ENCODE data around the gene TASP1. TPM values are rescaled to one million over a fixed set of nuclear protein-coding genes. Genes with fewer than 3 reads are reported as not detected.
"Not testable (repeated sequence)": the region's sequence is repeated elsewhere in the genome, so short reads cannot be mapped to it uniquely, and the experiment has no call there.

Gene TASP1
- total RNA-seq, 4 donors from 2014 or later, result 6.6 to 21.5 (median 9.8) TPM

DNA sequence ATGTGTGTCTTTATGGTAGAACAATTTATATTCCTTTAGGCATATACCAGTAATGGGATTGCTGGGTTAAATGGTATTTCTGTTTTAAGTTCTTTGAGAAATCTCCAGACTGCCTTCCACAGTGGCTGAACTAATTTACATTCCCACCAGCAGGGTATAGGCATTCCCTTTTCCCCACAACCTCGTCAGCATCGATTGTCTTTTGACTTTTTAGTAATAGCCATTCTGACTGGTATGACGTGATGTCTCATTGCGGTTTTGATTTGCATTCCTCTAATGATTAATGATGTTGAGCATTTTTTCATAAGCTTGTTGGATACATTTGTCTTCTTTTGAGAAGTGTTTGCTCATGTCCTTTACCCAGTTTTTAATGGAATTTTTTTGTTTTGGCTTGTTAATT lies 5.3 kb upstream of the TASP1 start:
- H3K27me3 ChIP-seq, result no peaks in the 10 kb centered on the region
- H3K27ac ChIP-seq, result no peak overlapping the region
- DNase-seq, result no peak
- no peak overlapping the region for H3K4me3 ChIP-seq
- no peaks in the 10 kb centered on the region for H3K4me1 ChIP-seq
- no peaks in the 10 kb centered on the region for H3K36me3 ChIP-seq
- TF ChIP-seq POLR2A (IDR thresholded peaks at IDR 0.05), result no peak
- TF ChIP-seq, protein P1, sequence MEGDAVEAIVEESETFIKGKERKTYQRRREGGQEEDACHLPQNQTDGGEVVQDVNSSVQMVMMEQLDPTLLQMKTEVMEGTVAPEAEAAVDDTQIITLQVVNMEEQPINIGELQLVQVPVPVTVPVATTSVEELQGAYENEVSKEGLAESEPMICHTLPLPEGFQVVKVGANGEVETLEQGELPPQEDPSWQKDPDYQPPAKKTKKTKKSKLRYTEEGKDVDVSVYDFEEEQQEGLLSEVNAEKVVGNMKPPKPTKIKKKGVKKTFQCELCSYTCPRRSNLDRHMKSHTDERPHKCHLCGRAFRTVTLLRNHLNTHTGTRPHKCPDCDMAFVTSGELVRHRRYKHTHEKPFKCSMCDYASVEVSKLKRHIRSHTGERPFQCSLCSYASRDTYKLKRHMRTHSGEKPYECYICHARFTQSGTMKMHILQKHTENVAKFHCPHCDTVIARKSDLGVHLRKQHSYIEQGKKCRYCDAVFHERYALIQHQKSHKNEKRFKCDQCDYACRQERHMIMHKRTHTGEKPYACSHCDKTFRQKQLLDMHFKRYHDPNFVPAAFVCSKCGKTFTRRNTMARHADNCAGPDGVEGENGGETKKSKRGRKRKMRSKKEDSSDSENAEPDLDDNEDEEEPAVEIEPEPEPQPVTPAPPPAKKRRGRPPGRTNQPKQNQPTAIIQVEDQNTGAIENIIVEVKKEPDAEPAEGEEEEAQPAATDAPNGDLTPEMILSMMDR (IDR thresholded peaks at IDR 0.05), result no peak
- no peaks in the 10 kb centered on the region for H3K9me3 ChIP-seq

DNA sequence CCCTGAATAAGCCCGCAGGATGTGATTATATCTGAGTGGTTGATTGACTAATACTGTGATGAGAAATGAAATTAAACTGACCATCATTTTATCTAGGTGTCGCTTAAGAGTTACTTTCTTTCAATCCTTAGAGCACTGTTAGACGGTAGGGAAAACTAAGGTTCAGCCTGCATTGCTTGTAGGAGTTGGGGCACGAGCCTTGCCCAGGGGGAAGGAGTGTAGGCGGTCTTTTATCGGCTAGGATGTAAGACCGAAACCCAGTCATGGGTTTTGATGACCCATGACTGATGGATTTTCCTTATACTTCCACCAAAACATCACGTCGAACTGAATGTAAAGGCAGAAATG lies 392 bp upstream of the TASP1 start:
- Histone ChIP-seq H3K36me3 (no peaks in the 10 kb centered on the region), H3K4me1 (peaks cover 0 to 9% (median 0%) of the 10 kb centered on the region in 4 donors), H3K27ac (peak overlapping the region; percentile 61 to 80 (median 72)), H3K4me3 (peak overlapping the region; percentile 72 to 94 (median 88)), H3K9me3 (no peaks in the 10 kb centered on the region), H3K27me3 (no peaks in the 10 kb centered on the region)
- DNase-seq, result no peak
- TF ChIP-seq, protein P1 (IDR thresholded peaks at IDR 0.05), result no peak

DNA sequence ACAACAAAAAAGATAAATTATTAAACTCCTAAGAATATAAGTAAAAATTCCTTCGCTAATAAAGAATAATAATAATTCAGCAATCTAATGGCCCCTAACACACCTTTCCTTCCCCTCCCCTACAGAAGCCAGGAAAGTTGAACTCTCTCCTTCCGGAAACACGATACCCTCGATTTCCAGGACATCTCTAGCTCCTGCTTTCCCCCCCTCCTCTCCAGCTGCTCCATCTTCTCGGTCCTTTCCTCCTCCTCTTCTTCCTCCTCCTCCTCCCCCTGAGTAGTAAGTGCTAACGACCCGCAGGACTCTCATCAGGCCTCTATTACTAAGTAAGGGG lies 603 bp downstream of the TASP1 start:
- peak overlapping the region; percentile 61 to 80 (median 72) for H3K27ac ChIP-seq
- no peak for DNase-seq
- no peaks in the 10 kb centered on the region for H3K27me3 ChIP-seq
- no peaks in the 10 kb centered on the region for H3K9me3 ChIP-seq
- peak overlapping the region; percentile 72 to 94 (median 88) for H3K4me3 ChIP-seq
- H3K36me3 ChIP-seq, result no peaks in the 10 kb centered on the region
- H3K4me1 ChIP-seq, result peaks cover 0 to 9% (median 0%) of the 10 kb centered on the region in 4 donors
- no peak for TF ChIP-seq POLR2A (IDR thresholded peaks at IDR 0.05)
- TF ChIP-seq, protein P1 (IDR thresholded peaks at IDR 0.05), result no peak

DNA sequence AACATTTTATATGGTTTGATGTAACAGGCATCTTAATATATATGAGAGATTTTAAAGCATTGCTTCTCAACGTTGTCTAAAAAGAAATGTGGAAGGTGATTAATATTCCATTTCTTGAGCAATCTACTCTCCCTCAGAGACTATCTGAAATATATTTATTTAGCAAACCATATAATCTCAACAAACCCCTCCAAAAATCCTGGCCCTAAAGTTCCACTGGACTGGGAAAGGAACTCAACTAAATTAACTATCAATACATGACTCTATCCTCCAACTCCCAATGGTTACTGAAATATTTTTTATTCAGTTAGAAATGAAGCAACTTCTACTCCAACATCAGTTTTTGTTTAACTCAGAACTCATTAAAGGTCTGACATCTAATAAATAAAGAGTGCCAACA lies 6.3 kb downstream of the TASP1 start:
- DNase-seq, result no peak
- Histone ChIP-seq H3K9me3 (no peaks in the 10 kb centered on the region), H3K4me1 (peaks cover 0 to 4% (median 0%) of the 10 kb centered on the region in 4 donors), H3K36me3 (peaks cover 0 to 10% (median 0%) of the 10 kb centered on the region in 3 donors), H3K27me3 (no peaks in the 10 kb centered on the region), H3K4me3 (no peak overlapping the region), H3K27ac (no peak overlapping the region)
- TF ChIP-seq POLR2A (IDR thresholded peaks at IDR 0.05), result no peak
- TF ChIP-seq, protein P1 (IDR thresholded peaks at IDR 0.05), result no peak

DNA sequence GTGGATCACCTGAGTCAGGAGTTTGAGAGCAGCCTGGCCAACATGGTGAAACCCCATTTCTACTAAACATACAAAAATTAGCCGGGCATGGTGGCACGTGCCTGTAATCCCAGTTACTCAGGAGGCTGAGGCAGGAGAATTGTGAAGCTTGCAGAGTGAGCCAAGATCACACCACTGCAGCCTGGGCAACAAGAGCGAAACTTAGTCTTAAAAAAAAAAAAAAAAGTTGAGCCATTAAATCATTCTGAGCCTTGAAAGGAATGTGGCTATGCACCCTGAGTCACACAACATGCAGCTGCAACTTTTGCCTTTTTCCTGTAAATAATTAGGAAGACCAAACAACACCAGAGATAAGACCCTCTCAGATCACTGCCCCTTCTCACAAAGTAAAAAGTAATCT lies 11.2 kb downstream of the TASP1 start:
- not testable (repeated sequence) for H3K27ac ChIP-seq

DNA sequence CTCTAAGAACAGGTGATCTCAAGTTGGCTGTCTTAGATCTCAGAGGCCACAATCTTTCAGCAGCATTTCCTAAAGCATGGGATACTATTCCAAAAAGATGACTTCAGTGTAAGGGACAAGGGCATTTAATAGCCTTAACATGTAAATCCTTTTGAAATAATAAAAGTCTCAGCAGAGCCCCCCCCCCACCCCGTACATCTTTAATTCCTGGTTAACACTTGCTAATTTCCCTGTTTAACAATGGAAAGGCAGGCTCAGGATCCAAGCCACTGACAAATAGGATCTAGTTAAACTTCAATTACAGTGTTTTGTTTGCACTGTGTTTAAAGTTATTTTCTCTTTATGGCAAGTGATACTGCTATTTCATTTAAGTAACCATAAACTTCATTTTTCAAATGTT lies 12.0 kb downstream of the TASP1 start:
- no peaks in the 10 kb centered on the region for H3K9me3 ChIP-seq
- no peak for DNase-seq
- TF ChIP-seq, protein P1 (IDR thresholded peaks at IDR 0.05), result no peak
- TF ChIP-seq POLR2A (IDR thresholded peaks at IDR 0.05), result no peak
- H3K4me3 ChIP-seq, result no peak overlapping the region
- peaks cover 0 to 16% (median 0%) of the 10 kb centered on the region in 3 donors for H3K36me3 ChIP-seq
- H3K27me3 ChIP-seq, result no peaks in the 10 kb centered on the region
- H3K4me1 ChIP-seq, result no peaks in the 10 kb centered on the region
- no peak overlapping the region for H3K27ac ChIP-seq

More for the DNA sequence above, 11.2 kb downstream of the TASP1 start:
- H3K27me3 ChIP-seq, DNase-seq, H3K4me1 ChIP-seq, H3K4me3 ChIP-seq, H3K9me3 ChIP-seq: not testable (repeated sequence)
- peaks cover 0 to 16% (median 0%) of the 10 kb centered on the region in 3 donors for H3K36me3 ChIP-seq

Data from Peyer's patch (tissue), 4 donors.